Liver (tissue), 9 donors: ENCODE data around the gene PPARA. TPM values are rescaled to one million over a fixed set of nuclear protein-coding genes. Genes with fewer than 3 reads are reported as not detected.

Experiments
- DNase-seq: peaks from one replicate; pipeline ENCODE4 v3.0.0-alpha.2; 2017; ENCODE audit warnings: low spot score
- H3K27ac ChIP-seq, 2 donors: one replicate each; pipeline ENCODE4 v1.7.0; 2013; ENCODE audit warnings: inconsistent platforms in 2 of 2, low read length in 2 of 2, control low read depth in 1 of 2, low read depth in 1 of 2, mild to moderate bottlenecking in 1 of 2
- H3K27me3 ChIP-seq, 4 donors: one replicate each; pipeline versions ENCODE4 v1.6.1 to v1.7.0; 2013; ENCODE audit warnings: low read length in 3 of 4, inconsistent platforms in 1 of 4, mild to moderate bottlenecking in 1 of 4, moderate library complexity in 1 of 4; ENCODE audit not compliant: control insufficient read depth in 4 of 4, insufficient read depth in 4 of 4
- H3K36me3 ChIP-seq, 4 donors: one replicate each; pipeline versions ENCODE4 v1.6.1 to v1.7.0; 2013; ENCODE audit warnings: low read length in 3 of 4, mild to moderate bottlenecking in 3 of 4, low read depth in 1 of 4, moderate library complexity in 1 of 4; ENCODE audit not compliant: control insufficient read depth in 4 of 4, insufficient read depth in 3 of 4
- H3K4me1 ChIP-seq, 4 donors: one replicate each; pipeline versions ENCODE4 v1.6.1 to v1.7.0; 2013; ENCODE audit warnings: low read length in 3 of 4, mild to moderate bottlenecking in 3 of 4, moderate library complexity in 1 of 4; ENCODE audit not compliant: control insufficient read depth in 4 of 4, insufficient read depth in 4 of 4
- H3K4me3 ChIP-seq, 3 donors: one replicate each; pipeline versions ENCODE4 v1.6.1 to v1.7.0; 2013; ENCODE audit warnings: low read length in 3 of 3, control low read depth in 1 of 3, low read depth in 1 of 3, mild to moderate bottlenecking in 1 of 3
- H3K9ac ChIP-seq, 2 donors: one replicate each; pipeline ENCODE4 v1.7.0; 2013; ENCODE audit warnings: low read length in 2 of 2, mild to moderate bottlenecking in 2 of 2, moderate library complexity in 2 of 2, control low read depth in 1 of 2, low read depth in 1 of 2
- H3K9me3 ChIP-seq, 4 donors: one replicate each; pipeline versions ENCODE4 v1.6.1 to v1.7.0; 2013; ENCODE audit warnings: low read length in 3 of 4; ENCODE audit not compliant: control insufficient read depth in 4 of 4
- EGR1 ChIP-seq, 2 donors: IDR thresholded peaks; 2 replicates each; pipeline ENCODE4 v1.6.1; 2016 to 2018; ENCODE audit warnings: antibody characterized with exemption in 2 of 2, low read depth in 2 of 2
- FOXA1 ChIP-seq: IDR thresholded peaks from 2 replicates; pipeline ENCODE4 v1.6.1; 2016; ENCODE audit warnings: antibody characterized with exemption
- GABPA ChIP-seq, 2 donors: IDR thresholded peaks in 1 of 2; conservative IDR thresholded peaks in 1 of 2; 2 replicates each; pipeline ENCODE4 v1.6.1; 2016; ENCODE audit warnings: antibody characterized with exemption in 2 of 2, mild to moderate bottlenecking in 1 of 2, moderate library complexity in 1 of 2
- HNF4A ChIP-seq, 2 donors: conservative IDR thresholded peaks; 2 replicates each; pipeline ENCODE4 v1.6.1; 2016; ENCODE audit warnings: antibody characterized with exemption in 2 of 2, mild to moderate bottlenecking in 2 of 2
- HNF4G ChIP-seq: IDR thresholded peaks from 2 replicates; pipeline ENCODE4 v1.6.1; 2016; ENCODE audit warnings: antibody characterized with exemption
- JUND ChIP-seq, 2 donors: IDR thresholded peaks; 2 replicates each; pipeline ENCODE4 v1.6.1; 2016; ENCODE audit warnings: antibody characterized with exemption in 2 of 2
- NR2F2 ChIP-seq: IDR thresholded peaks from 2 replicates; pipeline ENCODE4 v1.6.1; 2016; ENCODE audit warnings: antibody characterized with exemption
- RAD21 ChIP-seq, 2 donors: IDR thresholded peaks; 2 replicates each; pipeline ENCODE4 v1.6.1; 2016; ENCODE audit warnings: antibody characterized with exemption in 2 of 2, mild to moderate bottlenecking in 2 of 2
- RXRA ChIP-seq, 2 donors: IDR thresholded peaks; 2 replicates each; pipeline ENCODE4 v1.6.1; 2017 to 2018; ENCODE audit warnings: antibody characterized with exemption in 2 of 2, mild to moderate bottlenecking in 1 of 2
- SP1 ChIP-seq: IDR thresholded peaks from 2 replicates; pipeline ENCODE4 v1.6.1; 2018; ENCODE audit warnings: antibody characterized with exemption, mild to moderate bottlenecking
- TAF1 ChIP-seq: conservative IDR thresholded peaks from 2 replicates; pipeline ENCODE4 v1.6.1; 2016; ENCODE audit warnings: antibody characterized with exemption, mild to moderate bottlenecking
- YY1 ChIP-seq: IDR thresholded peaks from 2 replicates; pipeline ENCODE4 v1.6.1; 2016; ENCODE audit warnings: antibody characterized with exemption, mild to moderate bottlenecking
- WGBS: extraction: QIAGEN DNeasy Blood & Tissue Kit; methylation state at CpG from one replicate; pipeline ENCODE4 v1.1.7; 2013; 5-methylcytosine and 5-hydroxymethylcytosine counted together
- polyA plus RNA-seq, 2 donors: library from polyadenylated mRNA; stranded (reverse) in 1 of 2; unstranded in 1 of 2; fragments of 200-250 nt in 1 of 2; fragments of >200 nt in 1 of 2; fragmentation: Nextera tagmentation in 1 of 2; extraction: Ambion mirVana in 1 of 2; gene quantifications; one replicate each; pipeline versions ENCODE4 v1.2.1 to v1.2.3, GENCODE V29; 2013 to 2015
- total RNA-seq, 2 donors: library from RNA; depleted of rRNA; stranded (reverse); fragments of >200 nt; gene quantifications; one replicate each; pipeline ENCODE4 v1.2.3, GENCODE V29; 2014
- TF ChIP-seq, protein P1 (sequence below): IDR thresholded peaks from 2 replicates; pipeline ENCODE4 v1.6.1; 2016; ENCODE audit warnings: antibody characterized with exemption, mild to moderate bottlenecking
- TF ChIP-seq, protein P2 (sequence below): fragments of 150-350 bp; IDR thresholded peaks from 2 replicates; pipeline ENCODE4 v1.5.1; 2017; ENCODE audit warnings: improper control_type of control experiment, low read depth, low read length; ENCODE audit not compliant: missing input control
- TF ChIP-seq, protein P3 (sequence below): IDR thresholded peaks from 2 replicates; pipeline ENCODE4 v1.6.1; 2016; ENCODE audit warnings: antibody characterized with exemption
- TF ChIP-seq, protein P4 (sequence below): IDR thresholded peaks from 2 replicates; pipeline ENCODE4 v1.6.1; 2016; ENCODE audit warnings: antibody characterized with exemption
- donor health status: healthy.
- donor health status: healthy.
- donor health status: healthy.
- donor health status: healthy.
- donor health status: healthy.

Gene PPARA
- total and polyA plus RNA-seq, 4 donors = 31.2 to 78.8 (median 41.3) TPM

DNA sequence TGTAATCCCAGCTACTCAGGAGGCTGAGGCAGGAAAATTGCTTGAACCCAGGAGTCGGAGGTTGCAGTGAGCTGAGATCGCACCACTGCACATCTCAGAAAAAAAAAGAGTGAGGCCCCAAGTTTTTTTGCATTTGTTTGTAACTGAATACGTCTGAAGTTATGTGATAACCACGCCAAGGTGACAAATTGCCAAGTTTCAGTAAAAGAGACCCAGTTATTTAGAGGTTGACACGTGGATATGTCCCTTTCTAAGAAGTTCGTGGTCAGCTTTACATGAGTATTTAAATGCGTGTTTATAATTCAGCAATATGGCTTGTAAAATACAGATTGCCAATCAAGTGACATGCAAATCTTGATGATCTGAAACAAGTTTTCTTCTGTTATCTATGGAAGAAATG, 8.0 kb downstream of the PPARA start:
- Histone ChIP-seq H3K4me3 (no peak overlapping the region), H3K9ac (peak overlapping the region in 1 of 2 donors; percentile 24), H3K36me3 (peaks cover 0 to 6% (median 4%) of the 10 kb centered on the region in 4 donors), H3K4me1 (peaks cover 25 to 93% (median 90%) of the 10 kb centered on the region in 4 donors), H3K27ac (peak overlapping the region; percentile 48 to 51), H3K9me3 (no peaks in the 10 kb centered on the region), H3K27me3 (no peaks in the 10 kb centered on the region)
- TF ChIP-seq SP1 (no peak), FOXA1 (no peak)
- no peak for DNase-seq
- WGBS = 64% methylated on average over 7 of the region's 7 CpGs

DNA sequence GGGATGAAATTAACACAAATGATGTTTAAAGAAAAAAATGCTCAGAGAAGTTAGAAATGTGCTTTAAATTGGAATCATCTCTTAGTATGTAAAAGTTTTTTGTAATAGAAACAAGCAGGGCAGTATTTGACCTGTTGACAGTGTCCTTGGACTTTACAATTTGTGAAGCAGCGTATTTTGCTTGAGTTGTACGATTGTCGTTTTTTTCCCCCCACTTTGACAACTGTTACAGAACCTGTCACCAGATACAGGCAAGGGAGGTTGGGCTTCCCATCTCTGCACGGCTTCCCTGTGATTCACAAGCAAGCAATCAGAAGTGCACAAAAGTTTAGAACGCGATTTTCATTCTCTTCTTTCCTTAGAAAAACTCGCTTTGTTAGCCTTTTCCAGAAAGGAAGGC, 8.9 kb downstream of the PPARA start:
- H3K27ac ChIP-seq = peak overlapping the region; percentile 48 to 63

DNA sequence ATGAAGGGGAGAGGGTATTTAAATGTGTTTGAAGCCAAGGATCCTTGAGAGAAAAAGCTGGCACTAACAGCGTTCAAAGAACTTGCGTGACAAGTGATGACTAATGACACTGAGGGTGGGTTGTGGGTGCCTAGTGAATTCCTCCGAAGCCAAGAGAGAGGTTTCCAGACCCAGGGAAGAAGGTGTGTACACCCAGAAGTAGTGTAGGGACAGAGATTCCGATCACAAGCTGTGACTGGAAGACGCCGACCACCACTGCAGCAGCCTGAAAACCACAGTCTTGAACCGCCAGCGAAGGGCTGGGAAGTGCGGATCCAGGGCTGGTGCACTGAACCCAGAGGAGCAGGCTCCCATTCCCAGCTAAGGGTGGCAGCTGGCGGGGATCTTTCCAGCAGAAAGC, 9.5 kb downstream of the PPARA start:
- 93% methylated on average over 10 of the region's 10 CpGs for WGBS
- H3K27me3 ChIP-seq = no peaks in the 10 kb centered on the region
- H3K36me3 ChIP-seq = peaks cover 0 to 6% (median 4%) of the 10 kb centered on the region in 4 donors
- H3K4me1 ChIP-seq = peaks cover 27 to 84% (median 80%) of the 10 kb centered on the region in 4 donors
- no peak overlapping the region for H3K9ac ChIP-seq
- TF ChIP-seq EGR1 (IDR thresholded peaks at IDR 0.05; ENCODE audit: low read depth in 2 of 2) (no peak), RAD21 (IDR thresholded peaks at IDR 0.05) (no peak)
- peak overlapping the region in 1 of 2 donors; percentile 63 for H3K27ac ChIP-seq
- H3K9me3 ChIP-seq = no peaks in the 10 kb centered on the region
- DNase-seq = no peak
- no peak overlapping the region for H3K4me3 ChIP-seq

More for the DNA sequence above, 8.9 kb downstream of the PPARA start:
- no peak overlapping the region for H3K4me3 ChIP-seq
- no peaks in the 10 kb centered on the region for H3K27me3 ChIP-seq
- peak; percentile 65 to 67 for TF ChIP-seq HNF4A (conservative IDR thresholded peaks at IDR 0.05)
- no peak for TF ChIP-seq YY1
- TF ChIP-seq HNF4G = peak; percentile 24
- peak; percentile 28 to 70 for TF ChIP-seq RXRA (IDR thresholded peaks at IDR 0.05)
- DNase-seq = no peak
- WGBS = 49% methylated on average over 7 of the region's 7 CpGs
- H3K9me3 ChIP-seq = no peaks in the 10 kb centered on the region
- peaks cover 0 to 6% (median 4%) of the 10 kb centered on the region in 4 donors for H3K36me3 ChIP-seq
- H3K4me1 ChIP-seq = peaks cover 28 to 90% (median 85%) of the 10 kb centered on the region in 4 donors
- peak overlapping the region in 1 of 2 donors; percentile 27 for H3K9ac ChIP-seq

DNA sequence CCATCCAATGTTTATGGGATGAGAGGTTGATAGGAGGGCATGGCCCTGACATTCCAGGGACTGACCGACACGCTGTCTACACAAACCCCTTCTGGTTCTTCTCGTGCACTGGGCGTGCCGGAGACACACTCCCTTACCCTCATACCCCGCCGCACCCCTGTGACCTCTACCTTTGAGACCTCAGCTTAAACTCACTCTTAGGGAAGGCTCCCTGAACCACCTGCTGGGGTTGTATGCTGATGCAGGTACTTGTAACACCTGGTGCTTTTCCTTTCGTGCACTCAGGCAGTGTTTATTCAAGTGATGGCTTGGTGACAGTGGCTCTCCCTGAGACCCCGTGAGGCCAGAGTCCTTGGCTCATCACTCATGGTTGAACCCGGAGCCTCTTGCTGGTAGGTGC, 12.0 kb downstream of the PPARA start:
- Histone ChIP-seq H3K9ac (no peak overlapping the region), H3K9me3 (no peaks in the 10 kb centered on the region), H3K27me3 (no peaks in the 10 kb centered on the region), H3K4me3 (peak overlapping the region in 1 of 3 donors; percentile 1), H3K4me1 (peaks cover 25 to 69% (median 61%) of the 10 kb centered on the region in 4 donors), H3K27ac (peak overlapping the region; percentile 48 to 63), H3K36me3 (peaks cover 0 to 4% (median 2%) of the 10 kb centered on the region in 4 donors)
- 63% methylated on average over 10 of the region's 10 CpGs for WGBS
- no peak for DNase-seq
- TF ChIP-seq JUND (IDR thresholded peaks at IDR 0.05) (no peak), RAD21 (IDR thresholded peaks at IDR 0.05) (no peak), NR2F2 (no peak), YY1 (no peak), TAF1 (no peak), SP1 (no peak), RXRA (IDR thresholded peaks at IDR 0.05) (no peak), EGR1 (IDR thresholded peaks at IDR 0.05; ENCODE audit: low read depth in 2 of 2) (no peak), GABPA (IDR thresholded peaks at IDR 0.05 in 1 of 2, conservative IDR thresholded peaks at IDR 0.05 in 1 of 2) (no peak), FOXA1 (no peak), HNF4A (conservative IDR thresholded peaks at IDR 0.05) (no peak), HNF4G (no peak)
- TF ChIP-seq, protein P1, sequence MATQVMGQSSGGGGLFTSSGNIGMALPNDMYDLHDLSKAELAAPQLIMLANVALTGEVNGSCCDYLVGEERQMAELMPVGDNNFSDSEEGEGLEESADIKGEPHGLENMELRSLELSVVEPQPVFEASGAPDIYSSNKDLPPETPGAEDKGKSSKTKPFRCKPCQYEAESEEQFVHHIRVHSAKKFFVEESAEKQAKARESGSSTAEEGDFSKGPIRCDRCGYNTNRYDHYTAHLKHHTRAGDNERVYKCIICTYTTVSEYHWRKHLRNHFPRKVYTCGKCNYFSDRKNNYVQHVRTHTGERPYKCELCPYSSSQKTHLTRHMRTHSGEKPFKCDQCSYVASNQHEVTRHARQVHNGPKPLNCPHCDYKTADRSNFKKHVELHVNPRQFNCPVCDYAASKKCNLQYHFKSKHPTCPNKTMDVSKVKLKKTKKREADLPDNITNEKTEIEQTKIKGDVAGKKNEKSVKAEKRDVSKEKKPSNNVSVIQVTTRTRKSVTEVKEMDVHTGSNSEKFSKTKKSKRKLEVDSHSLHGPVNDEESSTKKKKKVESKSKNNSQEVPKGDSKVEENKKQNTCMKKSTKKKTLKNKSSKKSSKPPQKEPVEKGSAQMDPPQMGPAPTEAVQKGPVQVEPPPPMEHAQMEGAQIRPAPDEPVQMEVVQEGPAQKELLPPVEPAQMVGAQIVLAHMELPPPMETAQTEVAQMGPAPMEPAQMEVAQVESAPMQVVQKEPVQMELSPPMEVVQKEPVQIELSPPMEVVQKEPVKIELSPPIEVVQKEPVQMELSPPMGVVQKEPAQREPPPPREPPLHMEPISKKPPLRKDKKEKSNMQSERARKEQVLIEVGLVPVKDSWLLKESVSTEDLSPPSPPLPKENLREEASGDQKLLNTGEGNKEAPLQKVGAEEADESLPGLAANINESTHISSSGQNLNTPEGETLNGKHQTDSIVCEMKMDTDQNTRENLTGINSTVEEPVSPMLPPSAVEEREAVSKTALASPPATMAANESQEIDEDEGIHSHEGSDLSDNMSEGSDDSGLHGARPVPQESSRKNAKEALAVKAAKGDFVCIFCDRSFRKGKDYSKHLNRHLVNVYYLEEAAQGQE = no peak
- TF ChIP-seq, protein P2, sequence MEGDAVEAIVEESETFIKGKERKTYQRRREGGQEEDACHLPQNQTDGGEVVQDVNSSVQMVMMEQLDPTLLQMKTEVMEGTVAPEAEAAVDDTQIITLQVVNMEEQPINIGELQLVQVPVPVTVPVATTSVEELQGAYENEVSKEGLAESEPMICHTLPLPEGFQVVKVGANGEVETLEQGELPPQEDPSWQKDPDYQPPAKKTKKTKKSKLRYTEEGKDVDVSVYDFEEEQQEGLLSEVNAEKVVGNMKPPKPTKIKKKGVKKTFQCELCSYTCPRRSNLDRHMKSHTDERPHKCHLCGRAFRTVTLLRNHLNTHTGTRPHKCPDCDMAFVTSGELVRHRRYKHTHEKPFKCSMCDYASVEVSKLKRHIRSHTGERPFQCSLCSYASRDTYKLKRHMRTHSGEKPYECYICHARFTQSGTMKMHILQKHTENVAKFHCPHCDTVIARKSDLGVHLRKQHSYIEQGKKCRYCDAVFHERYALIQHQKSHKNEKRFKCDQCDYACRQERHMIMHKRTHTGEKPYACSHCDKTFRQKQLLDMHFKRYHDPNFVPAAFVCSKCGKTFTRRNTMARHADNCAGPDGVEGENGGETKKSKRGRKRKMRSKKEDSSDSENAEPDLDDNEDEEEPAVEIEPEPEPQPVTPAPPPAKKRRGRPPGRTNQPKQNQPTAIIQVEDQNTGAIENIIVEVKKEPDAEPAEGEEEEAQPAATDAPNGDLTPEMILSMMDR = no peak
- TF ChIP-seq, protein P3, sequence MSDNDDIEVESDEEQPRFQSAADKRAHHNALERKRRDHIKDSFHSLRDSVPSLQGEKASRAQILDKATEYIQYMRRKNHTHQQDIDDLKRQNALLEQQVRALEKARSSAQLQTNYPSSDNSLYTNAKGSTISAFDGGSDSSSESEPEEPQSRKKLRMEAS = no peak
- TF ChIP-seq, protein P4, sequence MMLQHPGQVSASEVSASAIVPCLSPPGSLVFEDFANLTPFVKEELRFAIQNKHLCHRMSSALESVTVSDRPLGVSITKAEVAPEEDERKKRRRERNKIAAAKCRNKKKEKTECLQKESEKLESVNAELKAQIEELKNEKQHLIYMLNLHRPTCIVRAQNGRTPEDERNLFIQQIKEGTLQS = no peak
